Pons (tissue), 1 donor: ENCODE data around the gene HENMT1.
A peak's percentile ranks its signal among the peaks of the same experiment; 100 is the strongest.

Source experiments
- DNase-seq: peaks from one replicate; pipeline ENCODE4 v3.0.0-alpha.2; 2016; ENCODE audit warnings: low spot score

Gene HENMT1

DNA sequence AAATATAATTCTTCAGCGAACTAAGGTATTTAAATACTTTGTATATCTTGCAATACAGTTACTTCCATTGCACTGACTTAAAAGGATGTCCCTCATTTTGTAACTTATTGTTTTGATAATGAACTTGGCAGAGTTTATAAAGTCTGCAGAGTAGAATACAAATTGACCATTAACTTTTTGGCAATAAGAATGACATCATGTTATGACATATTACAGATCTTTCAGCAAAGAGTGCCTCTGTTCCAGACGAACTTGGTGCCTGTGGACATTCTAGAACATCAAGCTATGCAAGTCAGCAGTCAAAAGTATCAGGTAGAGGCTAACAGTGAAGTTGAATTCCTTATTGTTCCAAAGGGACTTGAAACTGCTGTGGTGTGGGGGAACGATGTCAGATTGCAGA is 32.9 kb downstream of the HENMT1 start:
- DNase-seq = no peak

DNA sequence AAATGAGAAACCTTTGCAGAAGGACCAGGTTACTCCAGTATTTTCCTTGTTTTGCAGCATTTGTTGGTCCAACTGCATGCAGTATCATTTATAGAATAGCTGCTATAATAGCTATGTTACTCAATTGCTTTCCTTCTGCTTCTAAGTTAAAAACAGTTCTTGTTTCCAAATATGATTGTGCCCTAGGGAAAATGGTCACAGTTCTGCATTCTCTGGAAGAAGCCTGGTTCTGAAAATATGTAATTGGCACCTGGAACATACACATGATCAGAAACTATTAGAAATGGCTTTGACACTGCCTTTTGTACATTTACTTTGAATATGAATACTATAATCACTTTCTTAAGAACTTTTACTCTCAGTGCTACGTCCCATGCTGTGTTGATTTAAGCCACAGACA is 33.6 kb downstream of the HENMT1 start:
- no peak for DNase-seq

DNA sequence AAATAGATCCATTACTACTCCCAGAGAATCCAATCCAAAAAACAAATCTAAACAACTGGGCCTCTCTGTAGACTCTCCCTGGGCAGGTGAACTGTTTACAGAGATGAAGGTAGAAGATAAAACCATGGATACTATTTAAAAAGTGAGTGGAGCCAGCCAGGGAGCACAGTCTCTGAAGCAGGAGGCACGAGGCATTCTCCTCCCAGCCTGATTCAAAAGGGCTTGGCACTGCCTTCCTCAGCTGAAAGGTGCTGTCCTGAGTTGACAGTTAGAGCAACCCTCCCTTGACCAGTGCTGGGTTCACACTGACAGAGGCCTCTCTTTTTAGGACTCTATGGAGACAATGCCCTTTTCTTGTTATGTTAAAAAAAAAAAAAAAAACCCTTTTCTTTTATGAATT is 36.8 kb downstream of the HENMT1 start:
- peak; percentile 31 for DNase-seq

DNA sequence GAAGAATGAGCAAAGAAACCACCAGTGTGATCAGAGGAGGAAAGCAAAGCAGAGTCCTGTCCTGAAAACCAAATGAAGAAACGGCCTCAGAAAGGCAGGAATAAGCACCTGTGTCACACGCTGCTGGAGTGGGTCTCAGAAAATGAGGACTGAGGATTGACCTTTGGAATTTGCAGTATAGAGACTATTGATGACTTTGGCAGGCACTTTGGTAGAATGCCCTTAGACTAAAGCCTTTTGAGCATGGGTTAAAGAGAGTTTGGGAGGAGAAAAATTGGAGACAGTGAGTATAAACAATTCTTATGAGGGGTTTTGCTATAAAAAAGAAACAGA is 43.2 kb downstream of the HENMT1 start:
- no peak for DNase-seq

DNA sequence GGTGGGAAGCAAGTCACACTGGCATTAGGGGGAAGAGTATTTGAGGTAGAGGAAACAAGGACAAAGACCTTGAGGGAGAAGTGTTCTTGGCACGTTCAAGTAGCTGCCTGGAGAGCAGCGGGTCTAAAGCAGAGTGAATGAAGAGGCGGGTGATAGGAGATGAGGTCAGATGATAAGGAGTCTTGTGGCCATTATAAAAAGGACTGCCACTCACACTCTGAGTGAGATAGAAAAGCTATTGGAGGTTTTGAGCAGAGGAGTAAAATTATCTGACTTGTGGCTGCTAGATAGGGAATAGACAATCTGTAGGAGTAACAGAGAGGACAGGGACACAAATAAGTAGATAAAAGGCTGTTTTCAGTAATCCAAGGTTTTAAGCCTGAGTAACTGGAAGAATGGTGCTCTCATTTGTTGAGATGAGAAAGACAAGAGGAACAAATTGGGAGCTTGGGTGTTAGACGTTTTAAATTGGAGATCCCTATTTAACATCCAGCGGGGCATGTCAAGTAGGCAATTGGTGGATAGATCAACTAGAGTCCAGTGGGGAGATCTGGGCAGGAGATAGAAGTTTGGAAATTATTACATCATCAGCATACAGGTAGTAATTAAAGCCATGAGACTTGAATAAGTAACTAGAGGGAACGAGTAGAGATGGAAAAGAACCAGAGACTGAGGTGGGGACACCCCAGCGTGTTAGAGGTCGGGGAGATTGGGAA is 43.7 kb downstream of the HENMT1 start:
- no peak for DNase-seq

DNA sequence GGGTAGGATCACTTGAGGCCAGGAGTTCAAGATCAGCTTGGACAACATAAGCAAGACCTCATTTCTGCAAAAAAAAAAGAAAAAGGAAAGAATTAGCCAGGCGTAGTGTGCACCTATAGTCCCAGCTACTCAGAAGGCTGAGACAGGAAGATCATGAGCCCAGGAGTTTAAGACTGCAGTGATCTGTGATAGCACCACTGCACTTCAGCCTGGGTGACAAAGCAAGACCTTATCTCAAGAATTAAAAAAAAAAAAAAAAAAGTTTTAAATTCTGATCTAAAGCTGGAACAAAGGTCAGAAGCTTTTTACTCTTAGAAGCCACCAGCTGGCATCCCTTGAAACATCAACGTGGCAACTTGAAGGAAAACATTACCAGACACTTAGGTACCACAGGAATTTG is 45.3 kb downstream of the HENMT1 start:
- DNase-seq = no peak

DNA sequence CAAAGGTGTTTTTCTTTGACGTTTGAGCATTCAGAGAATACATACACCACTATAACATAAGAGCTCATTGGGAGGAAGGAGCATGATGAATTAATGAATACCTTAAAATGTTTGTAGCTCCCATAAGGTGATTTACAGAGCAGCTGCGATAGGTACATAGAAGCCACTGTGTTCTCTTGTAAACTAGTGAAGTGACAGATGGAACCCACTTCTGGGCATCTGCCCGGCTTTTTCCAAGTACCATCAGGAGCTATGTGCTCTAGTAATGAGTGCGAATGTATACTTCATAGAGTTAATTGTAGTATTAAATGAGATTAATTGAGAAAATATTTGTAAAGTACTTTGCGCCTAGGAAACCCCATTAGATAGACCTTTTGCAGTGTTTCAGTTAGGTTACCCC is 48.4 kb downstream of the HENMT1 start:
- no peak for DNase-seq

DNA sequence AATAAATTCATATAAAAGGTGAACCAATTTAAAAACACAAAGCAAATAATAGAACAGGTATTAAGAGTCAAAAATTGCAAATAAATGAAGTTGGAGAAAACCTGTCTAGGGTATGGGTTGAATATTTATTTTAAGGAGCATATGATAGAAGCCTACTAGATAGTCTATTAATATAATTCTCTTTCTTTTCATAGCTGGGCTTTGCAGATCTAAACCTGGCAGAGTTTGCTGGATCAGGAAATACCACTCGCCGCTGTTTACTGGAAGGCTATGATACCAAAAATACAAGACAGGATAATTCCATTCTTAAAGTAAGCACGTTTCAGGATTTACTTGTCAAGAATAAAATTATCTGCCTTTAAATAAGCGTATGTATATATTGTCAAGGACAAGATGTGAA is 48.9 kb downstream of the HENMT1 start:
- no peak for DNase-seq

DNA sequence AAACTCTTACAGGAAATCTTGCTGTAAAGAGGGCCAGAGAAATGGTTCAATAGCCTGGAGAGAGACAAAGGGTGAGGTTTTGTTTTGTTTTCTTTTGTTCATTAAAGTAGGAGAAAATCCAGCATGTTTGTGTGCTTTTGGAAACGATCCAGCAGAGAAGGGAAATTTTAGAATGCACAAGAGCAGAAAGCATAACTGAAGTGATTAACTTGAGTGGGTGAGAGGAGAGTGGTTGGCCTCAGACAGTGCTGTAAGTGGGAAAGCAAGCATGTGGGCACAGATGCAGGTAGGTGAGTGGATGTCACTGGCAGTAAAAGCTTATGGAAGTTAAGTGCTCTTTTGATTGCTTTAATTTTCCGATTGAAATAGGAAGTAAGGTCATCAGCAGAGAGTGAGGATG is 50.8 kb downstream of the HENMT1 start:
- no peak for DNase-seq

DNA sequence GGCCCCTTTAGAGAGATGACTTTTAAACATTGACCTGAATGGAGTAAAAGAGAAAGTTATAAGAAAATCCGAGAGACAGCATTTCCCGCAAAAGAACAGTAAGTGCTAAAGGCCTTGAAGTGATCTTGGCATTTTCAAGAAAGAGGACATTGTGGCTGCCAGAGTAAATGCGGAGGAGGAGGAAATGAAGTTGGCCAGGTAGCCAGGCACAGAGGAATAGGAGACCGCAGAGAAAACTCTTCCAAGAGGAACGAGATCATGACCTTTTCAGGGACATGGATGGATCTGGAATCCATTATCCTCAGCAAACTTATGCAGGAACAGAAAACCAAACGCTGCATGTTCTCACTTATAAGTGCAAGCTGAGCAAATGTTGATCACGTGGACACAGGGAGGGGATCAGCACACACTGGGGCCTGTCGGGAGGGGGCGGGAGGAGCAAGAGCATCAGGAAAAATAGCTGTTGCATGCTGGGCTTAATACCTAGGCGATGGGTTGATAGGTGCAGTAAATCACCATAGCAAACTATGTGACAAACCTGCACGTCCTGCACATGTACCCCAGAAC is 51.3 kb downstream of the HENMT1 start:
- no peak for DNase-seq

DNA sequence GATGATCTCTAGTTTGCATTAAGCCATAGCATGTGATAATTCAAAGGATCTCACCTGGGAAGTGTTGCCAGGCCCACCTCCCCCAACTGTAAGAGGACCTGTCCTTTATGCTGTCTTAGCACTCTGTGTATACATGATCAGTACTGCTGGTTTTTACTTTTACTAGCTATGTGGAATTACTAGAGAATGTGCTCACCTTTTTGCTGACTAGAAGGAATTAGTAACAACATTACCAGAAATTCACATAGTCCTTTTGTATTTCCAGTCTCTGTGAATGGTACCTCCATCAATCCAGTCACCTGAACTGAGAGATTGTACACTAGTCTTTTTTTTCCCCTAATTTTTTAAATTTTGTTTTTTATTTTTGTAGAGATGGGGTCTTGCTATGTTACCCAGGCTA is 54.4 kb downstream of the HENMT1 start:
- DNase-seq = no peak

DNA sequence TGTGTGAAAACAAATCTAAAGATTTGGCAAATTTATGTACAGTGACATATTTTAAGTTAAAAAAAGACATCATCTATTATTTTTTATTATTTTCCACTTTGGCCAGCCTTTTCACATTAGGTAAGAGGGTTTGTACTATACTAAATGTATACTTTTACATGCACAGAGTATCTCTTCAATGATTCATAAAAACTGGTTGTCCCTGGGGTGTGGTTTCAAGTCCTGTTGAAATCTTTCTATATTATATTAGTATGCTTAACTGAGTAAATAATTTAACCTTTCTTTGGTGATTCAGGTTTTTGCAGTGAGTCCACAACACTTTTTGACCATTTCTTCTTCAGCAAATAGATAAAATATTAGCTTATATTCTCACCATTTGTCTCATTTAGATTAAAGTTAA is 55.3 kb downstream of the HENMT1 start:
- DNase-seq = no peak

DNA sequence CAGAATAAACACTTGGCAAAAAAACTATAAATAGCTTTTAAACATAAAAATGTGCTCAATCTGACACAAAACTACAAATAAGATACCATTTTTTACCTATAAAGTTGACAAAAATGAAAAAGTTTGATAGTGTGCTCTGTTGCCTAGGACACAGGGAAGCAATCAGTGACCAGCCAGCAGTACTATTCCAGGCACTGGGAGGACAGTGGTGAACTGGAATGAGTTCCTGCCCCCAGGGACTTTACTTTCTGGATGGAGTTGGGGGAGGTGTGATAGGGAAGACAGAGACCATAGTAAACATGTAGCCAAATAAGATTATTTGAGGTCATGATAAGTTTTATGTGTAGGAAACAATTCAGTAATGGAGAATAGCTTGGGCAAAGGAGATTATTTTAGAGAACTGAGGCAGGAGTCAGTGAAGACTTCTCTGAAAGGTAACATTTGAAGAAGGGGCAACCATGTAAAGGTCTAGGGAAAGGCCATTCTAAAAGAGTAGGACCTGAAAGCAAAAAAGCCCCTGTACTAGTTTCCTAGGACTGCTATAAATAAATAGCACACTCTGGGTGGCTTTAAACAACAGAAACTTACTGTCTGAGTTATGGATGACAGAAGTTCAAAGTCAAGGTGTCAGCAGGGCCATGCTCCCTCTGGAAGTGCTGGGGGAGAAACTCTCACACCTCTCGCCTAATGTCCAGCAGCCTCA is 59.0 kb downstream of the HENMT1 start:
- no peak for DNase-seq

DNA sequence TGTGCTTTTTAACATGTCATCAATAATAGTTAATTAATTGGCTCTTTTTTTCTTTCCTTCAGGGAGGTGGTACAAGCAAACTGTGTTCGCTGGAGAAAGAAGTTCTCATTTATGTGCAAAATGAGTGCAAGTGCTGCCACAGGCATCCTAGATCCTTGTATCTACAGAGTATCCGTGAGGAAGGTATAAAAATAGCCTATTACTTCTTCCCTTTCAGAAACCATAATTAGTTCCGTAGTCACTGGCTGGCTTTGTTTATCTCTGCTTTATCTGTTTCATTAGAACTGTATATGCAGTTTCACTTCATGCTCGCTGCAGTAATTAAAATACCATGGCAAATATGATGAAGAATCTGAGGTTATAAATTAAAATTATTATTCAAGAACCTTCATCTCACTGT is 60.4 kb downstream of the HENMT1 start:
- DNase-seq = no peak

DNA sequence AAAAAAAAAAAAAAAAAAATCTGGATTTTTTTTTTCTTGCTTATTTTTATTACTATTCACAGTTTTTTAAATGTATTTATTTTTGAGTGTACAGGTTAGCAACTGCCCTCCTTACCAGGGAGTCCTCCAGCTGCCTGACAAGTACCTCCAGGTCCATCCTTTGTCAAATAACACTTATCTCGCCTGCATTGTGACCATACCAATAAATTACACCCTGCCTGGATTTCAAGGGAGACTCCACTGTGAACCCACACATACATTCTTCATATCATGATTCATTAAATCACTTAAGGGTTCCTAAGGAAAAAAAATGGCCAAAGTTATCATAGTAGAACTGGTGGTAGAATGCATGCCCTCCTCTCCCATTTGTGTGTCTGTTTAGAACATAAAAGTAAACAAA is 62.6 kb downstream of the HENMT1 start:
- no peak for DNase-seq
